Osteoblast (primary cell): Measurements from ENCODE around the gene RXFP2. TPM values are rescaled to one million over a fixed set of nuclear protein-coding genes. Genes with fewer than 3 reads are reported as not detected.

ENCODE experiments used
- DNase-seq: peaks from one replicate; pipeline ENCODE4 v3.0.0; 2011; ENCODE audit warnings: low spot score, mixed read lengths; ENCODE audit not compliant: insufficient read length; ENCODE audit errors: missing footprints
- H2AFZ ChIP-seq: 2 replicates; pipeline ENCODE4 v1.6.0; 2011; ENCODE audit warnings: mild to moderate bottlenecking, low read length
- H3K27ac ChIP-seq: 2 replicates; pipeline ENCODE4 v1.5.1; 2011; ENCODE audit warnings: mild to moderate bottlenecking, low read depth, low read length, moderate library complexity
- H3K27me3 ChIP-seq: 2 replicates; pipeline ENCODE4 v1.6.0; 2012; ENCODE audit warnings: mild to moderate bottlenecking, control low read depth, inconsistent platforms, low read length, moderate library complexity; ENCODE audit not compliant: insufficient read depth
- H3K36me3 ChIP-seq: 2 replicates; pipeline ENCODE4 v1.5.1; 2011; ENCODE audit warnings: mild to moderate bottlenecking, low read length, control low read depth, moderate library complexity; ENCODE audit not compliant: insufficient read depth
- H3K4me1 ChIP-seq: 2 replicates; pipeline ENCODE4 v1.5.1; 2011; ENCODE audit warnings: mild to moderate bottlenecking, low read length, control low read depth, moderate library complexity; ENCODE audit not compliant: insufficient read depth
- H3K4me2 ChIP-seq: 2 replicates; pipeline ENCODE4 v1.6.0; 2011; ENCODE audit warnings: mild to moderate bottlenecking, low read length; ENCODE audit not compliant: insufficient read depth
- H3K4me3 ChIP-seq: fragments of 200-600 bp; sonication (generic); 3 replicates; pipeline ENCODE4 v1.5.1; 2012; ENCODE audit warnings: mild to moderate bottlenecking, low read length, inconsistent platforms; ENCODE audit not compliant: insufficient read depth
- H3K79me2 ChIP-seq: 2 replicates; pipeline ENCODE4 v1.6.0; 2012; ENCODE audit warnings: mild to moderate bottlenecking, low read length, control low read depth, inconsistent platforms; ENCODE audit not compliant: insufficient read depth
- H3K9me3 ChIP-seq: 2 replicates; pipeline ENCODE4 v1.5.1; 2011; ENCODE audit warnings: low read depth, low read length, control low read depth
- H4K20me1 ChIP-seq: 2 replicates; pipeline ENCODE4 v1.6.0; 2012; ENCODE audit warnings: mild to moderate bottlenecking, low read length, control low read depth; ENCODE audit not compliant: insufficient read depth
- CTCF ChIP-seq: IDR thresholded peaks from 2 replicates; pipeline ENCODE4 v1.5.1; 2011; ENCODE audit warnings: mild to moderate bottlenecking, low read depth, low read length, moderate library complexity; ENCODE audit errors: extremely low read depth
- total RNA-seq: library from RNA; depleted of rRNA; stranded (reverse); fragments of >200 nt; gene quantifications from 2 replicates; pipeline ENCODE4 v1.2.3, GENCODE V29; 2012

Gene RXFP2
- total RNA-seq, 1 donor = not detected

- Histone ChIP-seq H3K27me3 (no peaks in the 10 kb centered on the region), H3K9me3 (no peaks in the 10 kb centered on the region), H3K4me1 (peaks cover 51% of the 10 kb centered on the region), H2AFZ (no peak overlapping the region), H3K79me2 (peaks cover 4% of the 10 kb centered on the region), H4K20me1 (no peaks in the 10 kb centered on the region), H3K36me3 (no peaks in the 10 kb centered on the region), H3K27ac (peak overlapping the region; percentile 100), H3K4me2 (peak overlapping the region; percentile 53), H3K4me3 (peak overlapping the region; percentile 5)
- DNase-seq = no peak
- TF ChIP-seq CTCF = no peak
These were observed 15.9 kb downstream of the RXFP2 start for GRCh38 chr13:31755211-31755610.

- no peak overlapping the region for H2AFZ ChIP-seq
- no peaks in the 10 kb centered on the region for H3K27me3 ChIP-seq
- H3K4me1 ChIP-seq = peaks cover 45% of the 10 kb centered on the region
- DNase-seq = peak; percentile 78
- H3K4me3 ChIP-seq = peak overlapping the region; percentile 18
- H3K4me2 ChIP-seq = peak overlapping the region; percentile 53
- peak overlapping the region; percentile 100 for H3K27ac ChIP-seq
- TF ChIP-seq CTCF = no peak
- H3K79me2 ChIP-seq = peaks cover 4% of the 10 kb centered on the region
- H3K36me3 ChIP-seq = no peaks in the 10 kb centered on the region
- no peaks in the 10 kb centered on the region for H4K20me1 ChIP-seq
- no peaks in the 10 kb centered on the region for H3K9me3 ChIP-seq
These were observed 16.5 kb downstream of the RXFP2 start for GRCh38 chr13:31755803-31756212.

- peak overlapping the region; percentile 100 for H3K27ac ChIP-seq
- no peak overlapping the region for H2AFZ ChIP-seq
- H3K4me2 ChIP-seq = peak overlapping the region; percentile 53
These were observed 17.0 kb downstream of the RXFP2 start for GRCh38 chr13:31756346-31756745.

GRCh38 chr13:31761951-31762350 lies 22.6 kb downstream of the RXFP2 start:
- Histone ChIP-seq H3K79me2 (no peaks in the 10 kb centered on the region), H3K27me3 (no peaks in the 10 kb centered on the region), H3K4me3 (no peak overlapping the region), H3K36me3 (no peaks in the 10 kb centered on the region), H2AFZ (no peak overlapping the region), H3K27ac (peak overlapping the region; percentile 97), H4K20me1 (no peaks in the 10 kb centered on the region), H3K4me2 (no peak overlapping the region), H3K9me3 (no peaks in the 10 kb centered on the region), H3K4me1 (peaks cover 45% of the 10 kb centered on the region)
- no peak for DNase-seq
- TF ChIP-seq CTCF = no peak

More at GRCh38 chr13:31756346-31756745, 17.0 kb downstream of the RXFP2 start:
- Histone ChIP-seq H3K9me3 (no peaks in the 10 kb centered on the region), H3K79me2 (peaks cover 4% of the 10 kb centered on the region), H3K27me3 (no peaks in the 10 kb centered on the region), H4K20me1 (no peaks in the 10 kb centered on the region), H3K36me3 (no peaks in the 10 kb centered on the region), H3K4me1 (peaks cover 40% of the 10 kb centered on the region), H3K4me3 (no peak overlapping the region)
- no peak for TF ChIP-seq CTCF
- DNase-seq = peak; percentile 87
